MM.1S (cell line): ENCODE measurements around the gene CCDC182.

Source experiments
- DNase-seq: peaks from one replicate; pipeline ENCODE4 v3.0.0-alpha.2; 2015
- H2AFZ ChIP-seq: fragments of 300-600 bp; sonication (generic); 2 replicates; pipeline ENCODE4 v1.6.0; 2016; ENCODE audit warnings: antibody characterized with exemption, low read length
- H3F3A ChIP-seq: fragments of 300-600 bp; sonication (generic); 2 replicates; pipeline ENCODE4 v1.6.1; 2016; ENCODE audit warnings: mild to moderate bottlenecking, antibody characterized with exemption, low read length, moderate library complexity, mixed read lengths; ENCODE audit not compliant: insufficient read depth
- H3K27ac ChIP-seq: fragments of 300-600 bp; sonication (generic); 2 replicates; pipeline ENCODE4 v1.5.1; 2016; ENCODE audit warnings: mild to moderate bottlenecking, low read length
- H3K27me3 ChIP-seq: fragments of 300-600 bp; sonication (generic); replicated peaks from 2 replicates; pipeline ENCODE4 v1.6.0; 2016; ENCODE audit warnings: low read length; ENCODE audit not compliant: insufficient read depth
- H3K36me3 ChIP-seq: fragments of 300-600 bp; sonication (generic); replicated peaks from 2 replicates; pipeline ENCODE4 v1.6.1; 2016; ENCODE audit warnings: mild to moderate bottlenecking, low read length, mixed read lengths; ENCODE audit not compliant: insufficient read depth
- H3K4me1 ChIP-seq: fragments of 300-600 bp; sonication (generic); 2 replicates; pipeline ENCODE4 v1.6.1; 2016; ENCODE audit warnings: low read length, mixed read lengths
- H3K4me2 ChIP-seq: fragments of 300-600 bp; sonication (generic); 2 replicates; pipeline ENCODE4 v1.6.0; 2016; ENCODE audit warnings: low read depth, low read length
- H3K4me3 ChIP-seq: fragments of 300-600 bp; sonication (generic); 2 replicates; pipeline ENCODE4 v1.5.1; 2016; ENCODE audit warnings: low read length, mixed read lengths
- H3K79me2 ChIP-seq: fragments of 300-600 bp; sonication (generic); 2 replicates; pipeline ENCODE4 v1.6.1; 2016; ENCODE audit warnings: mixed run types, low read length, mixed read lengths
- H3K9ac ChIP-seq: fragments of 300-600 bp; sonication (generic); 2 replicates; pipeline ENCODE4 v1.6.1; 2016; ENCODE audit warnings: low read length, mixed read lengths
- H3K9me2 ChIP-seq: fragments of 300-600 bp; sonication (generic); replicated peaks from 2 replicates; pipeline ENCODE4 v1.6.1; 2016; ENCODE audit warnings: mild to moderate bottlenecking, low read length, mixed read lengths; ENCODE audit not compliant: insufficient read depth
- H3K9me3 ChIP-seq: fragments of 300-600 bp; sonication (generic); replicated peaks from 2 replicates; pipeline ENCODE4 v1.6.1; 2016; ENCODE audit warnings: mild to moderate bottlenecking, low read length, mixed read lengths; ENCODE audit not compliant: insufficient read depth
- H4K20me1 ChIP-seq: fragments of 300-600 bp; sonication (generic); 2 replicates; pipeline ENCODE4 v1.6.1; 2016; ENCODE audit warnings: mild to moderate bottlenecking, low read length, moderate library complexity, mixed read lengths; ENCODE audit not compliant: insufficient read depth
- CTCF ChIP-seq: fragments of 300-600 bp; sonication (generic); IDR thresholded peaks from 2 replicates; pipeline ENCODE4 v1.5.1; 2016; ENCODE audit warnings: antibody characterized with exemption, low read length, mixed read lengths
- EZH2 ChIP-seq: fragments of 300-600 bp; sonication (generic); optimal IDR thresholded peaks from 2 replicates; pipeline ENCODE3; 2017; ENCODE audit warnings: low read depth, mild to moderate bottlenecking, antibody characterized with exemption, low read length, mixed read lengths
- EZH2phosphoT487 ChIP-seq: fragments of 300-600 bp; sonication (generic); IDR thresholded peaks from 2 replicates; pipeline ENCODE4 v1.6.1; 2018; ENCODE audit warnings: antibody characterized with exemption, low read length

Gene CCDC182

GRCh38 chr17:57721967-57722703 is 23.0 kb downstream of the CCDC182 start:
- Histone ChIP-seq H3F3A (peaks cover 3% of the 10 kb centered on the region; the same call in 1 of the 2 replicates), H3K27me3 (no peaks in the 10 kb centered on the region), H3K9me3 (no peaks in the 10 kb centered on the region), H2AFZ (no peak overlapping the region), H3K4me1 (peaks cover 22% of the 10 kb centered on the region), H3K4me3 (no peak overlapping the region), H3K36me3 (no peaks in the 10 kb centered on the region), H3K9me2 (no peaks in the 10 kb centered on the region), H3K9ac (no peak overlapping the region), H3K4me2 (no peak overlapping the region), H3K79me2 (no peaks in the 10 kb centered on the region), H4K20me1 (no peaks in the 10 kb centered on the region), H3K27ac (no peak overlapping the region)
- no peak for DNase-seq
- no peak for TF ChIP-seq CTCF
- TF ChIP-seq EZH2 = no peak
- no peak for TF ChIP-seq EZH2phosphoT487

- Histone ChIP-seq H3K27me3 (no peaks in the 10 kb centered on the region), H3K27ac (no peak overlapping the region), H3K4me2 (no peak overlapping the region), H3K4me1 (peaks cover 22% of the 10 kb centered on the region), H3F3A (peaks cover 3% of the 10 kb centered on the region; the same call in 1 of the 2 replicates), H3K9me3 (no peaks in the 10 kb centered on the region), H2AFZ (no peak overlapping the region), H3K79me2 (no peaks in the 10 kb centered on the region), H3K9ac (no peak overlapping the region), H3K9me2 (no peaks in the 10 kb centered on the region), H3K36me3 (no peaks in the 10 kb centered on the region), H3K4me3 (no peak overlapping the region), H4K20me1 (no peaks in the 10 kb centered on the region)
- TF ChIP-seq EZH2phosphoT487 (no peak), EZH2 (no peak), CTCF (no peak)
- DNase-seq = no peak
Observed at GRCh38 chr17:57720386-57721035, 24.6 kb downstream of the CCDC182 start.

- TF ChIP-seq EZH2phosphoT487 (no peak), EZH2 (no peak), CTCF (no peak)
- Histone ChIP-seq H2AFZ (no peak overlapping the region), H3K4me3 (no peak overlapping the region), H4K20me1 (no peaks in the 10 kb centered on the region), H3F3A (peaks cover 3% of the 10 kb centered on the region; the same call in 1 of the 2 replicates), H3K9me3 (no peaks in the 10 kb centered on the region), H3K9ac (no peak overlapping the region), H3K27ac (no peak overlapping the region), H3K27me3 (no peaks in the 10 kb centered on the region), H3K79me2 (no peaks in the 10 kb centered on the region), H3K36me3 (no peaks in the 10 kb centered on the region), H3K4me1 (peaks cover 13% of the 10 kb centered on the region), H3K4me2 (no peak overlapping the region), H3K9me2 (no peaks in the 10 kb centered on the region)
- no peak for DNase-seq
Observed at GRCh38 chr17:57718878-57719277, 26.2 kb downstream of the CCDC182 start.
